NCI-H128 (cell line): Measurements from ENCODE around the gene NPAS2.

Source experiments
- DNase-seq: peaks from one replicate; lab custom pipeline; 2025; ENCODE audit not compliant: unreplicated experiment; lab: John Stamatoyannopoulos, UW

Gene NPAS2

DNA sequence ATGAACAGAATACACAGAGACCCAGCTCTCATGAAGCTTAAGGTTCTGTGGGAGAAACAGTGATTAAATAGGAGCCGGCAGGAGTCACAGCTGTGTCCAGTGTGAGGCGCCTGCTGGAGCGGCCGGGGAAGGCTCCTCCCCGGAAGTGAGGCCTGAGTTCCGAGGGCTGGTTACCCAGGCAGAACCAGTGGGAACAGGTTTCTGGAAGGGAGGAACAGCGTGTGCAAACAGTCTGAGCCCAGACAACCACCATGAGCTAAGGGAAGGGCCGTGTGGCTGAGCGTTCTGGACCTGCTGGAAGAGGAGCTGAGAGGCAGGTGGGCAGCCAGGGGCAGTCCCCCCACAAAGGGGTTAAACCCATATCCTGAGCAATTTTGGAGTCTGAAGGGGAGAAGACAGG is 26.0 kb upstream of the NPAS2 start:
- no peak for DNase-seq

GRCh38 chr2:100796499-100797100 is 23.3 kb upstream of the NPAS2 start:
- DNase-seq, result no peak

GRCh38 chr2:100799686-100800085 is 20.3 kb upstream of the NPAS2 start:
- no peak for DNase-seq

GRCh38 chr2:100800915-100801314 is 19.0 kb upstream of the NPAS2 start:
- no peak for DNase-seq

DNA sequence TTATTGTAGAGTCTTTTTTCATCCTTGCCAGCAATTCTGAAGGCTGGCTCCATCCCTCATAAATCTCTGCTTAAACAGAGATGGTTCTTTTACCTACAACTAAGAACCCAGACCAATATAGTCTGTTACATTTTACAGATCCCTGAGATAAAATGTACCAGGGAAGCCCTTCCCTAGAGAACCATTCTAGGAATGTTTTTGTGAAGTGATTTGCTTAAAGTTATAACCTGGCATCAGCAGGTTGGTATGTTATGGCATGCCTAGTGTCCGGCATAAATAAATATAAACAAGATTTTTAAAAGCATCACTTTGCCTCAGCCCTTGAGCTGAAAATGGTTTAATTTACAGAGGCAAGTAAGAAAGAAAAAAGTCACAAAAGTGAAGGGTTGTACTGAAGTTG is 18.5 kb upstream of the NPAS2 start:
- no peak for DNase-seq

DNA sequence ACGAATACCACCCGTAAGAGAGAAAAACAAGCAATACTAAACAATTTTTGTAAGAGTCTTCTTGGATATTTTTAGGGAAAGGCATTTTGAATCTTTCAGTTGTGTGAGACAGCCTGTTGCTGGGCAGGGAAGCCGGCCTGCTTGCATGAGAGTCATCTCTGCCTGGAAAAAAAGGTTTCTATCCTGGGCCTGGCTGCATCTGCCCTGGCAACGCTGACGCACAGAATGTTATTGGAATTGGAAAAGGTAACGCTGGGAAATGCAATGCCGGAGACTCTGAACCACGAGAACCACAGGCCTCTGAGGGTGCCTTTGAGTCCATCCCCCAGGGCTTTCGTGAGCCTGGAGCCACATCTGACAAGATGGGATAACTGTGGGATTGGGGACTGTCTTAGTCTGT is 17.9 kb upstream of the NPAS2 start:
- no peak for DNase-seq

DNA sequence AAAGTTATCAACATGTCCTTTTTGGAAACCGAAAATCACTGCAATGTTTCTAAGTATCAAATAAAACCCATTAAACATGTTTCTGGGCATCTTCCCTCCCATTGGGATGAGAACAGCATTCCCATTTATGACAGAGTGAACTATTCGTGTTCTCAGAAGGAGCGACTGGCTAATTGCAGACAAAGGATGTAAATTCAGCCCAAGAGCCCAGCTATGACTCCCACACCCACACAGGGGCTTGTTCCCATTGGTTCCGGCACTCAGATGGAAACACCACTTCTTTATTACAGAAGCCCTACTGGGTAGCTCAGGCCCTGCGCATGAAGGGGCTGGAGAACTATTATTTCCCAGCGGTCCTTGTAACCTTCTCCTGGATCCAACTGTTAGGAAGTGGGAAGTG is 16.6 kb upstream of the NPAS2 start:
- DNase-seq, result no peak

- DNase-seq, result no peak
Measured at GRCh38 chr2:100806550-100806949, 13.4 kb upstream of the NPAS2 start.

- DNase-seq, result no peak
Measured at GRCh38 chr2:100807707-100808106, 12.2 kb upstream of the NPAS2 start.

DNA sequence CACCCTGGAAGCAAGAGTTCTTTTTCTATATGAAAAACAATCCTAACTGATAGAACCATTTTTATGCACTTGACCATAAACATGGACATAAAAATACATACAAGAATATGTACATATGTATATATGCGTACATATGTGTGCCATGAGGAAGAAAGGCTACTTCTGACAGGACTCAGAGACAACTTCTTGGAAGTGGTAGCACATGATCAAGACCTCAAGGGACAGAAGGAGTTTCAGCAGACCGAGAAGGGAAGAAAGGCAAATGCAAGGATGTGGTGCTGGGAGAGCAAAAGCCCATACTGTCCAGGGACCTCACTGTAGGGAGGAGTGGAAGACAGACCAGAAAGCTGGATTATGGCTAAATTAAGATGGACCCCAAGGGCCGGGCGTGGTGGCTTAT is 11.4 kb upstream of the NPAS2 start:
- no peak for DNase-seq

DNA sequence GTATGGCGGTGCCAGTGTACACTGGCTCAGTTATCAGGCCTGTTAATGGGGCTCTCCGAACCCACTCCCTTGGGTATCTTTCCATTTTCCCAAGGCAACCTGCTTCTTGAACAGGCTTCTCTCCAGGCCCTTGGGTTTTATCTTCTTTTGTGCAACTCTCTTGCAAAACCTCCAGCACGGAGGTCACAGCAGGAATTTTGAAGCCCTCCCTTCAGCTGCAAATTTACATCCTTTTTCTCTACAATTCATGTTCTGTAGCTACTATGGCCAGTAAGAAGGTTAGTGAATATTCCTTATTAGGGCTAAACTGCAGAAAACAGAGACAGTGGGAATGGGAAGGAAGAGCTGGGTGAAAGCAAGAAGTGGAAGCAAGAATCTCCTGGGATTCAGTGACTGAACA is 10.4 kb upstream of the NPAS2 start:
- no peak for DNase-seq

DNA sequence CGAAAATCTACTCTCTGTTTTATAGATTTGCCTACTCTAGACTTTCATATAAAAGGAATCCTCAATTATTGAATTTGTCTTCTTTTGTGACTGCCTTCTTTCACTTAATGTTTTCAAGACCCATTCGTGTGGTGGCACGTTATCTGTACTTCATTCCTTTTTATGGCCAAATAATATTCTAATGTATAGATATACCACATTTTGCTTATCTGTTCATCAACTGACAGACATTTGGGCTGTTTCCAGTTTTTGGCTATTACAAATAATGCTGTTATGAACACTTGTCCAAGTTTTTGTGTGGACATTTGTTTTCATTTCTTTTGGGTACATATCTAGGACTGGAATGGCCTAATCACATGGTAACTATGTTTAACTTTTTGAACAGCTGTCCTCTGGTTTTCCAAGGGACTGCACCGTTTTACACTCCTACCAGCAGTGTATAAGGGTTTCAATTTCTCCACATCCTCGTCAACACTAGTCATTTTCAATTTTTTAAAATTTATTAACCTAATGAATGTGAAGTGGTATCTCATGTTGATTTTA is 9.3 kb upstream of the NPAS2 start:
- DNase-seq, result no peak

- DNase-seq, result no peak
Measured at GRCh38 chr2:100812116-100812515, 7.8 kb upstream of the NPAS2 start.

DNA sequence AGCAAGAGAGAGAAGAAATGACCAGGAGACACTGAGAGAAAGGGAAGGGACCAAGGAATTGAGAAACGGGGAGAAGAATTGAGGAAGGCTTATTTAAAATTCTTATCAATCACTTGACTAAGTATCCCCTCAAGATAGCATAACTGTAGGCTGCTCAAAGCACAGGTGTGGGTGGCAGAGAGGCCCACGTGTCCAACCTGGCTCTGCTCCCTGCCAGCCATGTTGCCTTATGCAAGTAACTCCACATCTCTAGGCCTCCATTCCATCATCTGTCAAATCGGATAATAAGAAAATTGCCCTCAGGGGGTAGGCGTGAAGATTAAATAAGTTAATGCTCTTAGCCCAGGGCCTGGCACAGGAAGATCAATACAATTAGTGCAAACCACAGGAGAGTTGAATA is 7.4 kb upstream of the NPAS2 start:
- no peak for DNase-seq

DNA sequence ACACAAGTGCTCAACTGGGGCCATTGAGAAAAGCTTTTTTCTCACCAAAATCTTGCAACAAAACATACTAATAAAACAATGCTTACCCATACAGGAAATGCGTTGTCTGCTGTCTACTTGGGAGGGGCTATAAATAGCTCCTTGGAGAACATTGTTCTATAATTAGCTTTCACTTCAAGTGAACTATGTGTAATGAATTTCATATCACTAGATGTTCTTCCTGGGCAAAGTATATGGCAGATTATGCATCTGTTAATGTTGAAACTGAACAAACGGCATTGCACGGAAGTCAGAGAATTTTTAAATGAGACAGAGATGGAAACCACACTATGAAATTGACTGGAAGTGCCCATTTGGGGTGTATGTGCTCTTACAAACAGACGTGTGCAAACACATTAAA is 6.4 kb upstream of the NPAS2 start:
- no peak for DNase-seq

DNA sequence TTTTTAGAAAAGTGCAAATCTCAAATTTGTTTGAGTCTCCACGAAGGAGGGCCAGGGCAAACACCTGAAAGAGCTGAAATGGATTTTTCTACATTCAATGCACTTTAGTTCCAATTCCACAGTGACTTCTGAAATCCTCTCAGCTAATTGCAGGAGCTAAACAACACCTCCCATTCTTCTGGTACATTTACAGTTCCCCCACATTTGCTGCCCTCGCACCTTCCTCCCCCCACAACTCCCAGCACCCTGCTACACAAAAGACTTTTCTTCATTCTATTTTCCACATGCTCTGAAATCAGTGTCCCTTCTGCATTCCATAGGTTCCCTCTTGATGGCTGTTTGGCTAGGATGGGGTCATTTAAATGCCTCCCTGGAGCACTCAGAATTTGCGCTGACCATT is 5.9 kb upstream of the NPAS2 start:
- no peak for DNase-seq

- DNase-seq, result no peak
Measured at GRCh38 chr2:100814453-100814852, 5.5 kb upstream of the NPAS2 start.

- DNase-seq, result no peak
Measured at GRCh38 chr2:100817388-100817985, 2.5 kb upstream of the NPAS2 start.

DNA sequence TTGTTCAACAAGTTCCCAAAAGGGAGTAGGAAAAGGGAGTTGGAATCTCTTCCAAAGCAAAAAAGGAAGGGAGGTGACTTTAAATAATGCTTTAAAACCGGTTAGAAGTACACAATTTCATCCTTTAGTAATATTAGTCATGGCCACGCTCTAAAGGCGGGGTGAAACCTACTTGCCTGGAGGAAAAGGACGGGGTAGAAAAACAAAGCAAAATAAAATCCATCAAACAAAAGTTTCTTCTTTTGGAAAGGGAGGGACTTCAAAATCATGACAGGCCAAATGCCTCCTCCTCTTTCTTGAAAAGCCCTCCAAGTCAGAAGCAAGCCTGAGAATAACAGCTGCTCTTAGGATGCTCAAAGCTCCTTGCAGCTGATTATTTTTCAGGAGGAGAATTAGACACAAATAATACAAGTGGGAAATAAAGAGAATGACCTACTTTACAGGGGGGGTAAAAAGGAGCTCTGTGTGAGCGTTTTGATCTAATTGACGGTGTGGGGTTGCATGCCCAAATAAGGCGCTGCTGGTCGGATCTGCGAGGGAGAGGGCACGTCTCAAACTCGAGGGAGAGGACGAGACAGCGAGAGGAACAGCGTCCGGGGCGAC is 1.8 kb upstream of the NPAS2 start:
- no peak for DNase-seq

- no peak for DNase-seq
Measured at GRCh38 chr2:100818606-100819369, 1.2 kb upstream of the NPAS2 start.

DNA sequence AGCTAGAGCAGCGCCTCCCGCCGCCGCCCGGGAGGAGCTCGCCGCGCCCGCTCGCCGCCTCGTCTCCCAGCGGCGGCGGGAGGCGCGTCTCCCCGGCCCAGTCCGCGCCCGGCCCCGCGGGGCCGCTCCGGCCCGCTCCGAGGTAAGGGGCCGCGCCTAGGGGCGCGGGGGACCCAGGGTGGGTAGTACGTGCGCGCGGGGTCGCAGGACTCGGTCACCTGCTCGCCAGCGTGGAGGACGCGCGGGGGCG is 259 bp downstream of the NPAS2 start:
- no peak for DNase-seq

DNA sequence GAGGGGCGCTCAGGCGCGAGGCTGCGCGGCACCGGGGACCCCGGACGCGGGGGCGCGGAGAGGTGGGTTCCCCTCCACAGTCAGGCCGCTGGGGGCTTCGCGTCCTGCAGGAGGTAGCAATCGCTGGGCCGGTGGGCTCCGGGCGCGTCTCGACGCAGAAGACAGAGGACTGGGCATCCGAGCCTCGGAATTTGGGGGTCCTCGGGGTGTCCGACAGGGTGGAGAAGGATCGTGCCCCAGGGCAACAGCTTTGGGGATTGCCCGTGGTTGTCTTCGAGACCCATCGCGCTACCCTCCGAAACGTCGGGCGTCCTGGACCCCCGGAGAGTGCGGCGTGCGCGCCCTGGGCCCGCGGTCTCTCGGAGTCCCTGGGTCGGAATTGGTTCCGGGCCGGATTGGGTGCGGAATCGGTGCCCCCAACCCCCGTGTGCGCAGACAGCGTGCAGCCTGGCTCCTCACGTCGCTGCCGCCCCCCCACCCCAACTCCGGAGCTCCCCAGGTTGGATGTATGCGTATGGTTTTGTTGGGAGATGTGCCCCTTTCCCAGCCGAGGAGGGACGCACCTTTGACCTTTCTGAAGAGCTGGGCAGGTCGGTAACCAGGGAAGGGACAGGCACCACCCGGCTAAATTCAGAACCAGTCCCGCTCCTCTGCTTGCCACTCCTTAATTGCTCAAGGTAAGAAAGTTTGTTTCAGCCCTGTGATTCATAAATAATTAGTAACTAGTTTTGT is 750 bp downstream of the NPAS2 start:
- DNase-seq, result no peak
